Activated B cell treated with CpG ODN at 0.5 μM for 24 hours (primary cell): Measurements from ENCODE around the gene ABLIM2. TPM values are rescaled to one million over a fixed set of nuclear protein-coding genes. Genes with fewer than 3 reads are reported as not detected.

Experiments used
- ATAC-seq: fragments of 200-7000 bp; cut with Tn5 transposase; one replicate; pipeline ENCODE4 v1.10.0; 2021; ENCODE audit warnings: low read depth, mild to moderate bottlenecking, moderate library complexity
- CTCF ChIA-PET: fragments of 350-600 bp; sonication (Branson Sonifier 250); formaldehyde crosslinking; loops from one replicate; lab custom pipeline; 2021; ENCODE audit warnings: antibody characterized with exemption; lab: Charles Lee
- POLR2A ChIA-PET: fragments of 350-600 bp; sonication (Branson Sonifier 250); formaldehyde crosslinking; loops from one replicate; lab custom pipeline; 2021; ENCODE audit warnings: antibody characterized with exemption; lab: Charles Lee
- DNase-seq: peaks from one replicate; pipeline ENCODE4 v3.0.0; 2022
- H3K27ac Mint-ChIP-seq: one replicate; pipeline ENCODE4 v1.8.0; 2020; ENCODE audit warnings: mixed read lengths
- H3K27me3 Mint-ChIP-seq: one replicate; pipeline ENCODE4 v1.8.0; 2021; ENCODE audit warnings: mixed read lengths
- H3K36me3 Mint-ChIP-seq: one replicate; pipeline ENCODE4 v1.8.0; 2021; ENCODE audit warnings: low read depth, mixed read lengths
- H3K4me1 Mint-ChIP-seq: one replicate; pipeline ENCODE4 v1.8.0; 2021; ENCODE audit warnings: mixed read lengths
- H3K4me3 Mint-ChIP-seq: one replicate; pipeline ENCODE4 v1.8.0; 2020; ENCODE audit warnings: mild to moderate bottlenecking, mixed read lengths
- H3K9me3 Mint-ChIP-seq: one replicate; pipeline ENCODE4 v1.8.0; 2020; ENCODE audit warnings: mixed read lengths
- CTCF ChIP-seq: fragments of 200-600 bp; IDR thresholded peaks from one replicate; pipeline ENCODE4 v1.8.0; 2022; ENCODE audit warnings: antibody characterized with exemption, mild to moderate bottlenecking
- intact Hi-C: fragments of 100-400 bp; cut with micrococcal nuclease; formaldehyde crosslinking; loops from one replicate; pipeline ENCODE4 v1.15.1; 2024
- total RNA-seq: library from RNA; stranded (reverse); gene quantifications from 2 replicates; pipeline ENCODE4 v1.2.3, GENCODE V29; 2022

The ABLIM2 gene
- total RNA-seq, 1 donor from 2014 or later = 5.2 TPM

GRCh38 chr4:8194306-8195242 lies 36.0 kb upstream of the ABLIM2 start:
- Mint-ChIP-seq H3K4me3 (no peak overlapping the region), H3K27me3 (peaks cover 2% of the 10 kb centered on the region), H3K4me1 (peaks cover 49% of the 10 kb centered on the region), H3K27ac (peak overlapping the region; percentile 24), H3K9me3 (no peaks in the 10 kb centered on the region), H3K36me3 (peaks cover 2% of the 10 kb centered on the region)
- no peak for ATAC-seq
- TF ChIP-seq CTCF = no peak
- no peak for DNase-seq
- intact Hi-C loops = no loop called here
- ChIA-PET POLR2A (interaction anchor here (0.7 to 1.1 kb wide), 3 partner anchors 9 to 34 kb away, joined by 3 to 8 read pairs (median 3); no protein-coding TSS in a partner anchor), CTCF (interaction anchor here (1.7 to 5.3 kb wide), 3 partner anchors 15 to 391 kb away, joined by 3 to 61 read pairs (median 29); no protein-coding TSS in a partner anchor)

GRCh38 chr4:8192748-8193738 lies 34.4 kb upstream of the ABLIM2 start:
- Mint-ChIP-seq H3K36me3 (no peaks in the 10 kb centered on the region), H3K9me3 (no peaks in the 10 kb centered on the region), H3K27me3 (peaks cover 2% of the 10 kb centered on the region), H3K4me3 (peak overlapping the region; percentile 20), H3K27ac (peak overlapping the region; percentile 69), H3K4me1 (peaks cover 36% of the 10 kb centered on the region)
- peak; percentile 99 for ATAC-seq
- POLR2A ChIA-PET = interaction anchor here (0.6 to 3.6 kb wide), 6 partner anchors 9 to 236 kb away, joined by 3 to 23 read pairs (median 7); partner anchors contain the start of gene ABLIM2
- peak; percentile 52 for DNase-seq
- no peak for TF ChIP-seq CTCF
- CTCF ChIA-PET = interaction anchor here (1.3 to 5.3 kb wide), 7 partner anchors 13 to 390 kb away, joined by 3 to 61 read pairs (median 7); no protein-coding TSS in a partner anchor
- intact Hi-C loops = loop anchor here (1.0 kb wide), 5 partner anchors 8 to 35 kb away; partner anchors contain the start of gene ABLIM2

GRCh38 chr4:8191136-8191747 lies 32.6 kb upstream of the ABLIM2 start:
- no peak for DNase-seq
- H3K9me3 Mint-ChIP-seq = no peaks in the 10 kb centered on the region
- ChIA-PET CTCF (interaction anchor here (1.0 to 5.3 kb wide), 5 partner anchors 15 to 388 kb away, joined by 4 to 61 read pairs (median 13); no protein-coding TSS in a partner anchor), POLR2A (interaction anchor here (0.6 to 3.6 kb wide), 6 partner anchors 9 to 38 kb away, joined by 3 to 23 read pairs (median 8); partner anchors contain the start of genes ABLIM2 and SH3TC1)
- no peak overlapping the region for H3K4me3 Mint-ChIP-seq
- peaks cover 2% of the 10 kb centered on the region for H3K27me3 Mint-ChIP-seq
- peak overlapping the region; percentile 30 for H3K27ac Mint-ChIP-seq
- ATAC-seq = peak; percentile 11
- H3K4me1 Mint-ChIP-seq = peaks cover 29% of the 10 kb centered on the region
- no peak for TF ChIP-seq CTCF
- intact Hi-C loops = no loop called here
- H3K36me3 Mint-ChIP-seq = no peaks in the 10 kb centered on the region

- DNase-seq (no peak), ATAC-seq (no peak)
- H3K36me3 Mint-ChIP-seq = no peaks in the 10 kb centered on the region
- peaks cover 2% of the 10 kb centered on the region for H3K27me3 Mint-ChIP-seq
- intact Hi-C loops = no loop called here
- H3K27ac Mint-ChIP-seq = no peak overlapping the region
- peaks cover 26% of the 10 kb centered on the region for H3K4me1 Mint-ChIP-seq
- POLR2A ChIA-PET = interaction anchor here (0.7 kb wide), 1 partner anchor 9 kb away, joined by 4 read pairs; the partner anchor contains the start of gene SH3TC1
- no peak overlapping the region for H3K4me3 Mint-ChIP-seq
- CTCF ChIA-PET = interaction anchor here (5.3 kb wide), 1 partner anchor 13 kb away, joined by 61 read pairs; no protein-coding TSS in a partner anchor
- no peaks in the 10 kb centered on the region for H3K9me3 Mint-ChIP-seq
- no peak for TF ChIP-seq CTCF
Measured at GRCh38 chr4:8189551-8190466, 31.2 kb upstream of the ABLIM2 start.
